ENCODE measurements around the gene CYB561D2.
"Not testable (repeated sequence)": the region's sequence is repeated elsewhere in the genome, so short reads cannot be mapped to it uniquely, and the experiment has no call there.

CYB561D2 gene

GRCh38 chr3:50350527-50351322 lies at the start of gene CYB561D2, which contains the start of gene NPRL2:
CYB561D2 (plus strand) TSS chr3:50350862; CDS start chr3:50351434, 572 bp downstream.
NPRL2 (minus strand) TSS chr3:50350775; CDS start chr3:50350652, 123 bp downstream.
- DNase-seq (ENCODE audit: low read depth in 2 of 2, low spot score in 1 of 2), result peak; percentile 99

- DNase-seq (ENCODE audit: low read depth in 2 of 2, low spot score in 1 of 2), result no peak
Observed at GRCh38 chr3:50302095-50303012, 48.3 kb upstream of the CYB561D2 start.

- no peak for DNase-seq (ENCODE audit: low read depth in 2 of 2, low spot score in 1 of 2)
Observed at GRCh38 chr3:50303013-50303815, 47.4 kb upstream of the CYB561D2 start, which contains the start of gene HYAL1. HYAL1 (minus strand) TSS chr3:50303574; CDS start chr3:50302956, 618 bp downstream.

GRCh38 chr3:50304601-50305000 lies 46.1 kb upstream of the CYB561D2 start:
- DNase-seq (ENCODE audit: low read depth in 2 of 2, low spot score in 1 of 2), result no peak

- DNase-seq (ENCODE audit: low read depth in 2 of 2, low spot score in 1 of 2), result not testable (repeated sequence)
Observed at GRCh38 chr3:50312041-50312440, 38.6 kb upstream of the CYB561D2 start.

- DNase-seq (ENCODE audit: low read depth in 2 of 2, low spot score in 1 of 2), result no peak
Observed at GRCh38 chr3:50314342-50314741, 36.3 kb upstream of the CYB561D2 start.

- no peak for DNase-seq (ENCODE audit: low read depth in 2 of 2, low spot score in 1 of 2)
Observed at GRCh38 chr3:50314816-50315215, 35.8 kb upstream of the CYB561D2 start.

- DNase-seq (ENCODE audit: low read depth in 2 of 2, low spot score in 1 of 2), result peak; percentile 59 to 63
Observed at GRCh38 chr3:50316657-50317242, 33.9 kb upstream of the CYB561D2 start.

GRCh38 chr3:50317300-50317699 lies 33.4 kb upstream of the CYB561D2 start:
- no peak for DNase-seq (ENCODE audit: low read depth in 2 of 2, low spot score in 1 of 2)

- DNase-seq (ENCODE audit: low read depth in 2 of 2, low spot score in 1 of 2), result no peak
Observed at GRCh38 chr3:50318163-50318562, 32.5 kb upstream of the CYB561D2 start.

GRCh38 chr3:50318615-50319014 lies 32.0 kb upstream of the CYB561D2 start:
- DNase-seq (ENCODE audit: low read depth in 2 of 2, low spot score in 1 of 2), result no peak

- no peak for DNase-seq (ENCODE audit: low read depth in 2 of 2, low spot score in 1 of 2)
Observed at GRCh38 chr3:50319181-50319893, 31.3 kb upstream of the CYB561D2 start.

- DNase-seq (ENCODE audit: low read depth in 2 of 2, low spot score in 1 of 2), result no peak
Observed at GRCh38 chr3:50319894-50320625, 30.6 kb upstream of the CYB561D2 start.

- DNase-seq (ENCODE audit: low read depth in 2 of 2, low spot score in 1 of 2), result peak in 1 of 2 donors; percentile 35
Observed at GRCh38 chr3:50320853-50321335, 29.8 kb upstream of the CYB561D2 start.

GRCh38 chr3:50321336-50322114 lies 29.1 kb upstream of the CYB561D2 start:
- peak; percentile 59 to 65 for DNase-seq (ENCODE audit: low read depth in 2 of 2, low spot score in 1 of 2)

GRCh38 chr3:50322115-50322385 lies 28.6 kb upstream of the CYB561D2 start:
- DNase-seq (ENCODE audit: low read depth in 2 of 2, low spot score in 1 of 2), result no peak

- DNase-seq (ENCODE audit: low read depth in 2 of 2, low spot score in 1 of 2), result no peak
Observed at GRCh38 chr3:50322386-50323091, 28.1 kb upstream of the CYB561D2 start, which contains the start of gene HYAL2. HYAL2 (minus strand) TSS chr3:50322745; CDS start chr3:50320489, 2,256 bp downstream.
